ENCODE results near the gene SPATA13. TPM values are rescaled to one million over a fixed set of nuclear protein-coding genes. Genes with fewer than 3 reads are reported as not detected.

SPATA13 gene
- total RNA-seq, 2 donors from 2014 or later = 8.5 to 8.8 TPM

- DNase-seq (ENCODE audit: low spot score) = no peak
- intact Hi-C loops (cut with DNase I) = no loop called here
These were observed 24.7 kb upstream of the SPATA13 start for GRCh38 chr13:24135674-24136300.

DNA sequence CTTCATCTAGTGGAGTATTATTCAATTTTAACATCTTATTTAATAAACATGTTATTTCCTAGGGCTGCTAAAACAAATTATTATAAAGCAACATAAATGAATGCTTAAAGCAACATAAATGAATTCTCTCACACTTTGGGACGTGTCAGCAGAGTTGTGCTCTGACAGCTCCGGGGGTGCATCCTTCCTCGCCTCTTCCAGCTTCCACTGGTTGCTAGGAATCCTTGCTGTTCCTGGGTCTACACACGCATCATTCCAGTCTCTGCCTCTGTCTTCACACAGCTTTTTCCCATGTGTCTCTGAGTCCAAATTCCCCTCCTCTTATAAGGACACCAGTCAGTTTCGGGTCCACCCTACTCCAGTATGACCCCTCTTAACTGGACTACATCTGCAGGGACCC lies 21.6 kb upstream of the SPATA13 start:
- DNase-seq (ENCODE audit: low spot score) = no peak
- intact Hi-C loops (cut with DNase I) = no loop called here

- no peak for DNase-seq (ENCODE audit: low spot score)
- intact Hi-C loops (cut with DNase I) = no loop called here
These were observed 19.1 kb upstream of the SPATA13 start for GRCh38 chr13:24141333-24141910.

GRCh38 chr13:24142453-24142852 lies 18.1 kb upstream of the SPATA13 start:
- no peak for DNase-seq (ENCODE audit: low spot score)
- intact Hi-C loops (cut with DNase I) = loop anchor here in 1 of 2 donors (1.0 kb wide), 1 partner anchor 27 kb away; no protein-coding TSS in a partner anchor

DNA sequence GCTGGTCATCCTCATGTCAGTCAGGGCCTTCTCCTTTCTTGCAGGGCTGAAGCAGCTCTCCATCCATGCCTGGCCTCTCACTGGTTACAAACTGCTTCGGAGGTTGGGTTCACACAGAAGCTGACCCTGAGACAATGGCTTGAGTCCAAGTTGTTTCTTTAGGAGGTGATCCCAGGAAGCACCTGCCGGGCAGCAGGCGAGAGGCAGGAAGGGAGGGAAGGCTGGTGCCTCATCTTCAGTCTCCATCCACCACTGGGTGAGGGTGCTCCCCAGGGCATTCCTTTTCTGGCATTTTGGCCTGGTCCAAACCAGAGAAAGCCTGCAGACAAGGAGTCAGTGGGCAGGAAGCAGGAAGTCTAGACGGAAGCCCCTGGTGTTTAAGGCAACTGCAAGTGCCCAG lies 17.6 kb upstream of the SPATA13 start:
- no peak for DNase-seq (ENCODE audit: low spot score)
- intact Hi-C loops (cut with DNase I) = loop anchor here in 1 of 2 donors (1.0 kb wide), 1 partner anchor 26 kb away; no protein-coding TSS in a partner anchor

DNA sequence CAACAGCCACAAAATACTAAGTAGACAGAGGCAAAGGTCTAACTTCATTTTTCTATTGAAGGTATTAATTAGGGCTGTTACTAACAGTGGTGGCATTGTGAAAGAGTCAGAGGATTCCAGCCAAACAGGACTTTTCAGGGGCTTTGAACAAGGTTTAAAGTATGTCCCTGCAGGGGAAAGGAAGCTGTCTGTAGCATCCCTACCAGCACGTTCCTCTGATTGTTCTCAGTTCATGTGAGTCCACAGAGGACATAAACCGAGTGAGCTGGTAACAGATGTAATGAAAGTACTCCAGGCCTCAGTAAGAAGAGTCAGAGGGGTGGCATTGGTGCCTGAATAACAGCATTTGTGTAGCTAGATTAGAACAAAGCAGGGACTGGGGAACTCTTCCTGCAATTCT lies 15.3 kb upstream of the SPATA13 start:
- DNase-seq (ENCODE audit: low spot score) = no peak
- intact Hi-C loops (cut with DNase I) = no loop called here

- intact Hi-C loops (cut with DNase I) = no loop called here
- no peak for DNase-seq (ENCODE audit: low spot score)
These were observed 14.8 kb upstream of the SPATA13 start for GRCh38 chr13:24145674-24146073.

DNA sequence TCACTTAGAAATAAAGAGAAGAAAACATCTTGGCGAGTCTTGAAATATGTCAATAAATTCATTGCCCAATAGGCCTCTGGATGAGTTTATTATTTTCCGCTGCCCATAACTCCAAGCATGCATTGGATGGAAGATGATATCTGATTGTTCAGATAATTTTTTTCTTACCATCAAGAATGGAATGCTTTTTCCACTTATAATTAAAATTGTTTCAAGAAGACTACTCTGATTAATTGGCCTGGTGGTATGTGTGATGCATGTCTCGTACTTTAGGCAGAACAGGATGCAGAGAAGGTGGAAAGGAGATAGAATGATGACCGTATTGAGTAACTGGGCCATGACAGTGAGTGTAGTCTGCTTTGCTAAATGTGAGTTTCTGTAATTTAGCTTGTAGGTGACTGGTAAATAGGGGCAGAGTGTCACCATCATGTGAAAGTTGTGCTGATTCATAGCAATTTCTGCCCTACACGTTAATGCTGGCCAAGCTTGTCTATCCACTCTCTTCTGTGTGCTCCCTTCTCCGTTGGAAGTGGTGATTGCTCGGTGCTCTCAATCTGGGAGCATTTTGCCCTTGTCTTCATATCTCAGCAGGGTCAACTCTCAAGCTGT lies 13.5 kb upstream of the SPATA13 start:
- no peak for DNase-seq (ENCODE audit: low spot score)
- intact Hi-C loops (cut with DNase I) = no loop called here

GRCh38 chr13:24147570-24147963 lies 13.0 kb upstream of the SPATA13 start:
- intact Hi-C loops (cut with DNase I) = no loop called here
- DNase-seq (ENCODE audit: low spot score) = no peak

DNA sequence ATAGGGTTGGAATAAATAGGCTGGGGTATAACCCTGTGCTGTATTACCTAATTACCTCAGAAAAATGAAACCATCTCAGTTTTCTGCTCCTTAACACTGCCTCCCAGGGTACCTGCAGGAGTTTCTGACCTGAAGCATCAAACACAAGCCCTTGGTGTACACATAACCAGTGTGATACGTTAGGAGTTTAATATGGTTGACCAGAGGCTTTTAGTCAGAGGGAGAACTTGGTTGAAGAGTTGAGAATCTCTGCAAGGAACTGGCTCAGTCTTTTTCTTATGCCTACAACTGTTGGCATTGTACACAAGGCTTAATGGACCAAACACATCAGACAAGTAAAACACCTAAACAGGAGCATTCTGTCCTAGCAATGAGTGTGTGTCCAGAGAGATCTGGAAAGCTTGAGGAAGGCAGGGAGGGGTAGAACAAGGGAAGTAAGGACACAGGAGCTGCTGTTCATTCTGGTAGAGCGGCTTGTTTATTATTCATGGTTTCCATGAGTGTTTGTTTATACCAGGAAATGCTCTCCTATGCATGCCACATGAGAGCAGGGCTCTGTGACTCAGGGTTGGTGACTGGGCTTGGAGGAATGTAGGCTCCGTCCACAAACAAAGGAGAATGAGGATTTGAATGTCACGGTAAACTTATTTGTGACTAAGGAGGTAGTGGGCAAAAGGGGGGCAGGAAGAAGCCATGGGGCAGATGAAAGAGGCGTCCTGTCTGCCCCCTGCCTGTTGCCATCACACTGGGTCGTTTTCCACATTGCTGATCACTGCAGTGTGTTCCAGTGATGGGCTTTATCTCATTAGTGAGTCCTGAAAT lies 11.9 kb upstream of the SPATA13 start:
- intact Hi-C loops (cut with DNase I) = no loop called here

GRCh38 chr13:24149246-24150032 lies 11.1 kb upstream of the SPATA13 start:
- no peak for DNase-seq (ENCODE audit: low spot score)
- intact Hi-C loops (cut with DNase I) = no loop called here

More for the DNA sequence above, 11.9 kb upstream of the SPATA13 start:
- DNase-seq (ENCODE audit: low spot score) = no peak

GRCh38 chr13:24150572-24150971 lies 9.9 kb upstream of the SPATA13 start:
- DNase-seq (ENCODE audit: low spot score) = no peak
- intact Hi-C loops (cut with DNase I) = no loop called here

DNA sequence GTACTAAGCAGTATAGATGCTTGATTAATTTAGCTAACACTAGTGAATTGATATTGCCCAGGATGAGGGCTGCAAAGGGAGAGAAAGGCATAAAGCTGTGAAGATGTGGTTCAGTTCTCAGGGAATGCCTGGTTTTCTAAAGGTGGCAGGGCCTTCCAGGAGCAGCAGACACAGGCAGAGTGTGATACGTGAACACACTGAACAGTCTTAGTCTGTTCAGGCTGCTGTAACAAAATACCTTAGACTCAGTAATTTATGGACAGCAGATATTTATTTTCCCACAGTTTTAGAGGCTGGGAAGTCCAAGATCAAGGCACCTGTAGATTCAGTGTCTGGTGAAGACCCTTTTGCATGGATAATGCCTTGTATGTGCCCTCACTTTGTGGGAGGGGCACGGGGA lies 8.7 kb upstream of the SPATA13 start:
- intact Hi-C loops (cut with DNase I) = no loop called here
- no peak for DNase-seq (ENCODE audit: low spot score)

- intact Hi-C loops (cut with DNase I) = no loop called here
- no peak for DNase-seq (ENCODE audit: low spot score)
These were observed 8.0 kb upstream of the SPATA13 start for GRCh38 chr13:24152292-24153214.

GRCh38 chr13:24153347-24153746 lies 7.2 kb upstream of the SPATA13 start:
- intact Hi-C loops (cut with DNase I) = no loop called here
- no peak for DNase-seq (ENCODE audit: low spot score)

- DNase-seq (ENCODE audit: low spot score) = no peak
- intact Hi-C loops (cut with DNase I) = no loop called here
These were observed 6.4 kb upstream of the SPATA13 start for GRCh38 chr13:24153979-24154701.

DNA sequence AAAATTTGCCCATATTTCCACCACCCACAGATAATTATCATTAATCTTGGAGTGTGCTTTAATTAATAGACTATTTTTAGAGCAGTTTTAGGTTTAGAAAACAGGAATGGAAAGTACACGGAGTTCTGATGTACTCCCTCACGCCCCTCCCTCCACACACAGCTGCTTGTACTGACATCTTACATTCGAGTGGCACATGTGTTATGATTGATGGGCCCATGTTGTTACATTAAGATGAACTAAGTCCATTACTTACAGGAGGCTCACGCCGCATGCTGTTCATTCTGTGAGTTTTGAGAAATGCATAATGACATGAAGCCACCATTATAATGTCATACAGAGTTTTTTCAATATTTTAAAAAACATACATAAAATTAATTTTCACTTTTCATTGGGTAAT lies 1.2 kb upstream of the SPATA13 start:
- intact Hi-C loops (cut with DNase I) = no loop called here
- DNase-seq (ENCODE audit: low spot score) = no peak

All from posterior vena cava (tissue), 2 donors.